Stimulated activated CD4-positive, alpha-beta T cell treated with anti-CD3 and anti-CD28 coated beads, TNF-alpha, amount 100 ng/mL, for 24 hours (primary cell): ENCODE results near the gene CHADL.
A peak's percentile ranks its signal among the peaks of the same experiment; 100 is the strongest.

ENCODE experiments used
- DNase-seq, 3 experiments: peaks; one replicate each; pipeline ENCODE4 v3.0.0-alpha.2; 2020; ENCODE audit warnings: low read depth in 3 of 3

CHADL gene

DNA sequence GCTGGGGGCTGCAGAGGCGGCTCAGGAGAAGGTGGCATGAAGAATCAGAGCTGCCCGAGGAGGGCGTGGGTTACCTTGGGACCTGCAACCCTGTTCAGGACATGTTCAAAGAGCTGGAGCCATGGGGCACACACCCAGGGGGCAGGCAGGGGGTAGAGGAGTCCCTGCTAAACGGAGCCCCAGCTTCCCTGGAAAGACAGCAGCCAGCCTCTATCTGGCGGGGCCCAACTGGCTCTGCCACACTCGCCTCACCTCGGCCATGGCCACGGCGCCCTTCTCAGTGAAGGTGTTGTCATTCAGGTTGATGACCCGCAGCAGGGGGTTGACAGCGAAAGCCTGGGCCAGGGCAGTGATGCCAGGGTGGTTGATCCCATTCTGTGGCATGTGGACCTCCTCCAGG is 17.0 kb upstream of the CHADL start:
- DNase-seq = no peak

- DNase-seq = no peak
Observed at GRCh38 chr22:41256254-41257253, 15.8 kb upstream of the CHADL start.

DNA sequence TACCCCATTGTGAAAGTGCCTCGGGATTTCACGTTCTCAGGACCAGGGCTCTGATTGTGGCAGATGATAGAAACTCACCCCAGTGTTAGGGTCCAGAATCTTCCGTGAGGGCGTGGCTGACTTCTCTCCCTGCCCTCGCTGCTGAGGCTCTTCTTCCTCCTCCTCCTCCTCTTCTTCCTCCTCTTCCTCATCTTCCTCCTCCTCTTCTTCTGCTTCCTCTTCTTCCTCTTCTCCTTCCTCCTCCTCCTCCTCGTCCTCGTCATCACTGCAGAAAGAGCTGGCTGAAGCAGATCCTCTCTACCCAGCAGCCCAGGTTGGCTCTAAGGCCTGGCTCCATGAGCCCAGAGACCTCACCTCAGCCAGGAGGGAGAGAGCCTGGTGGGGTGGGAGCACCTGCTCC is 13.5 kb upstream of the CHADL start:
- no peak for DNase-seq

- no peak for DNase-seq
Observed at GRCh38 chr22:41252365-41252764, 11.6 kb upstream of the CHADL start.

GRCh38 chr22:41250127-41250526 is 9.4 kb upstream of the CHADL start:
- no peak for DNase-seq

DNA sequence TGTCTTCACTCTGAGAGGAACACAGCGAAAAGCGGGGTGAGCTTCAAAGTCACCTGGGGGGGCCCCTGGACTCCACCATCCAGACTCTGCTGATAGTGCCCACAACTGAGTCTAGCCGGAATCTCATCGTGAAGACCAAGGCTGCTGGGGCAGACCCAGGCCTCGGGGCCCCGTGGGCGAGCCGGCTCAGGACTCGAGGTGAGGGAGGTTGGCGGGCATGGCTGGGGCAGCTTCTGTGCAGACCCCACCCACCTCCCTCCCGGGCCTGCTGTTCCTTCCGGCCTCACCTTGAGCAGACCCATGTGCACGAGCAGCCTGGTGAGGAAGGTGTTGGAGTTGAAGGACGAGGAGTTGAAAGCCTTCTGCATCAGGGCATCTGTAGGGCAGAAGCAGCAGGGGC is 8.7 kb upstream of the CHADL start:
- DNase-seq = no peak

DNA sequence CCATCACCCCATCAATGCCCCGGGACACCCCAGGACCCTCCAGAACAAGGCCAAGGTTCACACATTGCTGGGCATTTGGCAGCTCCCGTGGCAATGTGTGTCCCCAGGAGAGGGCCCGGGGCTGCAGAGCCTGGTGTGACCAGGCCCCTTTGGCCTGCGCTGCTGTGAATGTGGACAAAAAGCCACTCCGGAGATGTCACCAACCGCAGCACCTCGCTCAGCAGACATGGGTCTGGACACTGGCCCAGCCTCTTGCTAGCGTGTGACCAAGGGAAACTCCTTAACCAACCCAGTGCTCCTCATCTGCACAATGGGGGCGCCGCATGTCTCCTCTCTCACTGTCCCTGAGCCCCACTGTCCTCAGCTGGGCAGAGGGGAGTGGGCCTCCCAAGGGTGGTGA is 8.0 kb upstream of the CHADL start:
- no peak for DNase-seq

DNA sequence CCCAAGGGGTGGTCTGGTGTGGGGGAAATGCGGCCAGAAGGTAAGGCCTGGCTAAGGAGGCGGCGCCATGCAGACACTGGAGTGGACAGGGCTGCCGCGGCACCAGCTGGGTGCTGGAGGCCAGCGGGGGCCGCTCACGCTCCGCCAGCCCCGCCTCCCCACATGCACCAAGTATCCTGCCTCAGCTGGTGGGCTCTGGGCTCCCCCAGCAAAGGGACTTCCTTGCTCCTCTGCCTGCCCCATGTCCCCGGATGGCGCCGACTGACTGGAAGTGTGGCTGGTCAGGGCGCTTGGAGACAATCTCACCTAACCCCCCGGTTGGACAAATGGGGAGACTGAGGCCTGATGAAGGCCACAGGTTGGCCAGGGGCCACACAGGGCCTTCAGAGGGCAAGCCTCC is 7.6 kb upstream of the CHADL start:
- no peak for DNase-seq

DNA sequence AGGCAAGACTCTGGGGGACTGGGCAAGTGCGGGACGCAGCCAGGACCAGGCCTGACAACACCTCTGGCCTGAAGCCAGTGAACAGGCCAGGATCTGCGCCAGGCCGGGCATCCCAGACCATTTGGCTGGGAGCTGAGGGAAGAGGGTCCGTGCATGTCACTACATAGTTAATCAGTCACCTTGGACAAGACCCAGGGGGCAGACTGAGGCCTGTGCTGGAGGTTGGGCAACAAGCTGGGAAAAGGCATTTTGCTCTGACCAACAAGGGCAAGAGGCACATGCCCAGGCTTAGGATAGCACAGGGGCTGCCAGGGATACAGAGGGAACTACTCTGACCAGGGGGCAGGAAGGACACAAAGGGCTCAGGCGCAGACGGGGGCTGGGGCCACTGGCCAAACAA is 7.0 kb upstream of the CHADL start:
- DNase-seq = no peak

- no peak for DNase-seq
Observed at GRCh38 chr22:41245917-41246499, 5.3 kb upstream of the CHADL start.

- DNase-seq = no peak
Observed at GRCh38 chr22:41243361-41243760, 2.6 kb upstream of the CHADL start.

DNA sequence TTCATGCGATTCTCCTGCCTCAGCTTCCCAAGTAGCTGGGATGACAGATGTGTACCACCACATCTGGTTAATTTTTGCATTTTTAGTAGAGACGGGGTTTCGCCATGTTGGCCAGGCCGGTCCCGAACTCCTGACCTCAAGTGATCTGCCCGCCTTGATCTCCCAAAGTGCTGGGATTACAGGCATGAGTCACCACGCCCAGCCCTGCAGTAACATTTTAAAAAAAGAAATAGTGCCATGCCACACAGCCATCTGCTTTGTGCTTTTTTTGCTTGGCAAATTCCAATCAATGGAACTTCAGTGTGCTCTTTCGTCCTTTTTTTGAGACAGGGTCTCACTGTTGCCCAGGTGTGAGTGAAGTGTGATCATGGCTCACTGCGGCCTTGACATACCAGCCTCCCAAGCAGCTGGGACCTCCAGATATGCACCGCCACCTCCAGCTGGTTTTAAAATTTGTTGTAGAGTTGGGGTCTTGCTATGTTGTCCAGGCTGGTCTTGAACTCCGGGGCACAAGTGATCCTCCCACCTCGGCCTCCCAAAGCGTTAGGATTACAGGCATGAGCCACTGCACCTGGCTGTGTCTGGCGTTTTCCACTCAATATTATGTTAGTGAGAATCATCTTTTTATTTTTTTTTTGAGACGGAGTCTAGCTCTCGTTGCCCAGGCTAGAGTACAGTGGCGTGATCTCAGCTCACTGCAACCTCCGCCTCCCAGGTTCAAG is 1.8 kb upstream of the CHADL start:
- no peak for DNase-seq

GRCh38 chr22:41241133-41241676 is 474 bp upstream of the CHADL start:
- no peak for DNase-seq

DNA sequence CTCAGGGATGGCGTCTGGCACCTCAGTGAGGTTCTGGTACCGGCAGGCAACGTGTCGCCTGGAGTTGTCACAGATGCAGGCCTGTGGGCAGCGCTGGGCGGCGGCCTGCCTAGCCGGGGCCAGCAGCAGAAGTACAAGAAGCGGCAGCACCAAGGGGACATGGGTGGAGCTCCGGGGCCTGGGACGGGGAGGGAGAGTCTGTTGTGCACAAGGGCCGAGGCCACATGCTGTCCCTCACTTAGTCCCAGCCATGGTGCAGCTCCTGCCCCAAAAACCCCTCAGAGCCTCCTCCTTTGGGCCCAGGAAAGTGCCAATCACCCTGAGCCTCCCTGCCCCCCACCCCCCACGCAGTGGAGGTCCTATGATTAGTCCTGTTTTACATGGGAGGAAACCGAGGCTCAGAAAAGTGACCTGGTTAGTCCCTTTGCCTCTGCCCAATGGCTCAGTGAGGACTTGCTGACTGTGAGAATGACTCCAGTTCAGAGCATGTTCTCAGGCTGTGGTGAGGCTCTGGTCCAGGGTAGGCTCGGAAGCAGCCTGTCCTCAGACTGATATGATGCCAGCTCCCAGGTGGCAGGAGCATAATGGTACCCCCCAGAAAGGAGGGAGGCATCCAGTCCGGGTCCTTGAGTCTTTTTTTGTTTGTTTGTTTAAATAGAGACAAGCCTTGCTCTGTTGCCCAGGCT is 1.1 kb downstream of the CHADL start:
- no peak for DNase-seq

GRCh38 chr22:41238570-41239442 is 1.9 kb downstream of the CHADL start:
- no peak for DNase-seq

- DNase-seq = peak; percentile 57 to 82 (median 58)
Observed at GRCh38 chr22:41237707-41238569, 2.8 kb downstream of the CHADL start.

DNA sequence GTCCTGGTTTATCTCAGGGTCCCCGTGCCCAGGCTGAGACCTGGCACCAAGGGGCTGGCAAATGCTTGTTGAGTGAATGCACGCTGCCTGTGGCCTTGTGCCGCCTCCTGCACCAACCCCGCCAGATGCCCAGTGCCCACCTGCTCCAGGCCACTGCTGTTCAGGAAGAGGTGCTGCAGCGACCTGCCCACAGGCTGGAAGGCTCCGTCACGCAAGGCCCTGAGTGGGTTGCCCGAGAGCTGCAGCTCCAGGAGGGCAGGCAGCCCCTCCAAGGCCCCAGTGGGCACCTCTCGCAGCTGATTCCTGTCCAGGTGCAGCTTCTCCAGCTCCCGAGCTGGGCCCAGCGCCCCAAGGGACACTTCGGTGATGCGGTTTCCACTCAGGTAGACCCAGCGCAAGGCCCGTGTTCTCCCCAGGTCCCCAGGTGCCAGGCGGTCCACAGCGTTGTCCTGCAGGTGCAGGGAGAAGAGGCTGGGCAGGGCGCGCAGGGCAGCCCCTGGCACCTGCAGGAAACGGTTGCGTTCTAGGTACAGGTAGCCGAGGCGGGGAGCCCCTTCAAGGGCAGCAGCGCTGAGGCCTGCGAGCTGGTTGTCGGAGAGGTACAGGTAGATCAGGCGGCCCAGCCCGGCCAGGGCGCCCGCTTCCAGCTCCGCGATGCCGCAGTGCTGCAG is 3.6 kb downstream of the CHADL start:
- no peak for DNase-seq

DNA sequence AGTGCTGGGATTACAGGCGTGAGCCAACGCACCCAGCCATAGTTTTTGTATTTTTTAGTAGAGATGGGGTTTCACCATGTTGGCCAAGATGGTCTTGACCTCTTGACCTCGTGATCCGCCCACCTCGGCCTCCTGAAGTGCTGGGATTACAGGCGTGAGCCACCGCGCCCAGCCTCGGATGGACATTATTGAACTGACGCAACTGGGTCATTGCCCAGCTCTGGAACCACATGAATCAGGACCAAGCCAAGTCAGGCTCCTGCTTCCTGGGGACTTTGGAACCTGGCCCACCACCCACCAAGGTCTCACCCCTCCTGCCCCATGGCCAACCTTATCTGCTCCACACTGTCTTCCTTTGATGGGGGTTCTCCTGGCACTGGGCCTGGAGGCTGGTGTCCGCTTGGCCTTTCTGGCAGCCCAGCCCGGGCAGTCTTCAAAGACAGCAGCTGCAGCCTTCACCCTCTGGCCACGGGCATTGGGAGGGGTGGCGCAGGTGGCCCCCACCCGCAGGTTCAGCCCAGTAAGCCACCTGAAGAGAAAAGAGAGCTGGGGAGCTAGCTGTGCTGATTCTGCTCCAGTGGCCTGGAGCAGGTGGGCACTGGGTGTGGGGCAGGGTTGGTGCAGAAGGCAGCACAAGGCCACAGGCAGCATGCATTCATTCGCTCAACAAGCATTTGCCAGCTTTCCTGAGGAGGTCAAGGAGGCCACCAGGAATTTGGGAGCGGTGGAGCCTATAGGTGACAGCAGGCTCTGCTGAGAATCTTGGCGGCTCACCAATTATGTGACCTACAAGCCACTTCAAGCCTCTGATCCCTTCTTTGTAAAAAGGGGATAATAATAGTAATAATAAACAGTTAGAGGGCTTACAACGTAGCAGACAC is 5.7 kb downstream of the CHADL start:
- DNase-seq = no peak
